Measurements from ENCODE around the gene MBD3L1.

DNA sequence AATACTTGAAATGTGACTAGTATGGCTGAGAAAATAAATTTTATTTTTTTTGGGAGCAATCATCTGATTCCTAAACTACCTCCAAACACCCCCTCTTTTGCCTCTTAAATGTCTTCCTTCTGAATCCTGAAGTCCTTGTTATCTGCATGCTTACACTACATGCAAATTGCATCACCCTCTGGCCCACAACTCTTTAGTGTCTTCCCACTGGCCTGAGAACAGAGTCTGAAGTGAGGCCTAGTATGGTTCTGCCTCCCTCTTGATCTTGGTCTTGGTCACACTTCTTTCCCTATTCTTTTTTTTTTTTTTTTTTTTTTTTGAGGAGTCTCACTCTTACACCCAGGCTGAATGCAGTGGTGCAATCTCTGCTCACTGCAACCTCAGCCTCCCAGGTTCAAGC, 4.9 kb upstream of the MBD3L1 start:
- TF ChIP-seq, protein P1, sequence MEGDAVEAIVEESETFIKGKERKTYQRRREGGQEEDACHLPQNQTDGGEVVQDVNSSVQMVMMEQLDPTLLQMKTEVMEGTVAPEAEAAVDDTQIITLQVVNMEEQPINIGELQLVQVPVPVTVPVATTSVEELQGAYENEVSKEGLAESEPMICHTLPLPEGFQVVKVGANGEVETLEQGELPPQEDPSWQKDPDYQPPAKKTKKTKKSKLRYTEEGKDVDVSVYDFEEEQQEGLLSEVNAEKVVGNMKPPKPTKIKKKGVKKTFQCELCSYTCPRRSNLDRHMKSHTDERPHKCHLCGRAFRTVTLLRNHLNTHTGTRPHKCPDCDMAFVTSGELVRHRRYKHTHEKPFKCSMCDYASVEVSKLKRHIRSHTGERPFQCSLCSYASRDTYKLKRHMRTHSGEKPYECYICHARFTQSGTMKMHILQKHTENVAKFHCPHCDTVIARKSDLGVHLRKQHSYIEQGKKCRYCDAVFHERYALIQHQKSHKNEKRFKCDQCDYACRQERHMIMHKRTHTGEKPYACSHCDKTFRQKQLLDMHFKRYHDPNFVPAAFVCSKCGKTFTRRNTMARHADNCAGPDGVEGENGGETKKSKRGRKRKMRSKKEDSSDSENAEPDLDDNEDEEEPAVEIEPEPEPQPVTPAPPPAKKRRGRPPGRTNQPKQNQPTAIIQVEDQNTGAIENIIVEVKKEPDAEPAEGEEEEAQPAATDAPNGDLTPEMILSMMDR (conservative IDR thresholded peaks at IDR 0.05 in 1 of 2, IDR thresholded peaks at IDR 0.05 in 1 of 2; ENCODE audit: low read depth in 1 of 2, low read length in 2 of 2): no peak
- no peak for TF ChIP-seq EZH2 (IDR thresholded peaks at IDR 0.05; ENCODE audit: low read length, missing control alignments)

All from fibroblast of lung (primary cell).